Keratinocyte (primary cell): ENCODE data around the gene STAM2. TPM values are rescaled to one million over a fixed set of nuclear protein-coding genes. Genes with fewer than 3 reads are reported as not detected.

Experiments
- DNase-seq: peaks from one replicate; pipeline ENCODE4 v3.0.0-alpha.2; 2011; ENCODE audit warnings: low read depth, missing footprints, low spot score
- FAIRE-seq: peaks from 2 replicates; lab custom pipeline; 2011; peaks lifted over from hg19 to GRCh38; lab: Jason Lieb, UNC
- H2AFZ ChIP-seq: 2 replicates; pipeline ENCODE4 v1.6.0; 2012; ENCODE audit warnings: low read length, control low read depth, inconsistent platforms; ENCODE audit not compliant: control insufficient read depth
- H3K27ac ChIP-seq: 2 replicates; pipeline ENCODE4 v1.5.1; 2011; ENCODE audit warnings: low read length; ENCODE audit not compliant: control insufficient read depth, insufficient read depth
- H3K27me3 ChIP-seq: 3 replicates; pipeline ENCODE4 v1.6.0; 2011; ENCODE audit warnings: low read length; ENCODE audit not compliant: control insufficient read depth, insufficient read depth; ENCODE audit errors: extremely low read depth
- H3K36me3 ChIP-seq, 2 experiments: 2 replicates in 1 of 2; 3 replicates in 1 of 2; pipeline ENCODE4 v1.5.1; 2011; ENCODE audit warnings: low read length in 2 of 2, mild to moderate bottlenecking in 1 of 2; ENCODE audit not compliant: control insufficient read depth in 2 of 2, insufficient read depth in 2 of 2; ENCODE audit errors: extremely low read depth in 1 of 2
- H3K4me1 ChIP-seq: 3 replicates; pipeline ENCODE4 v1.5.1; 2011; ENCODE audit warnings: low read length; ENCODE audit not compliant: control insufficient read depth, insufficient read depth; ENCODE audit errors: extremely low read depth
- H3K4me2 ChIP-seq: 3 replicates; pipeline ENCODE4 v1.6.0; 2011; ENCODE audit warnings: low read depth, low read length; ENCODE audit not compliant: control insufficient read depth, insufficient read depth; ENCODE audit errors: extremely low read depth
- H3K4me3 ChIP-seq, 3 experiments: fragments of 200-600 bp in 1 of 3; sonication (generic) in 1 of 3; 2 replicates in 2 of 3; 3 replicates in 1 of 3; pipeline ENCODE4 v1.5.1; 2011 to 2016; ENCODE audit warnings: low read length in 3 of 3, mild to moderate bottlenecking in 3 of 3, control low read depth in 2 of 3, inconsistent platforms in 1 of 3, low read depth in 1 of 3, mixed read lengths in 1 of 3, mixed run types in 1 of 3, moderate library complexity in 1 of 3; ENCODE audit not compliant: control insufficient read depth in 2 of 3, insufficient read depth in 2 of 3; ENCODE audit errors: extremely low read depth in 1 of 3
- H3K79me2 ChIP-seq: 2 replicates; pipeline ENCODE4 v1.6.0; 2012; ENCODE audit warnings: low read length; ENCODE audit not compliant: control insufficient read depth, insufficient read depth
- H3K9ac ChIP-seq: 3 replicates; pipeline ENCODE4 v1.6.0; 2011; ENCODE audit warnings: low read length; ENCODE audit not compliant: control insufficient read depth, insufficient read depth; ENCODE audit errors: extremely low read depth
- H3K9me1 ChIP-seq: 3 replicates; pipeline ENCODE4 v1.6.0; 2011; ENCODE audit warnings: low read length; ENCODE audit not compliant: control insufficient read depth, insufficient read depth; ENCODE audit errors: extremely low read depth
- H3K9me3 ChIP-seq: 2 replicates; pipeline ENCODE4 v1.5.1; 2012; ENCODE audit warnings: low read depth, low read length; ENCODE audit not compliant: control insufficient read depth
- H4K20me1 ChIP-seq: 3 replicates; pipeline ENCODE4 v1.6.0; 2011; ENCODE audit warnings: low read length; ENCODE audit not compliant: control insufficient read depth, insufficient read depth; ENCODE audit errors: extremely low read depth
- CTCF ChIP-seq, 3 experiments: IDR thresholded peaks in 1 of 3; conservative IDR thresholded peaks in 1 of 3; optimal IDR thresholded peaks in 1 of 3; 2 replicates in 2 of 3; 3 replicates in 1 of 3; pipeline versions ENCODE3 to v1.5.1; 2011; ENCODE audit warnings: low read length in 3 of 3, mild to moderate bottlenecking in 3 of 3, moderate library complexity in 2 of 3, control low read depth in 1 of 3, inconsistent platforms in 1 of 3; ENCODE audit not compliant: insufficient read depth in 2 of 3; ENCODE audit errors: extremely low read depth in 1 of 3
- EZH2 ChIP-seq: IDR thresholded peaks from one replicate; pipeline ENCODE4 v1.6.1; 2012; ENCODE audit warnings: inconsistent platforms, mild to moderate bottlenecking, low read length, moderate library complexity
- dilution Hi-C: fragments of 300-500 bp; cut with MboI; formaldehyde crosslinking; loops from one replicate; pipeline ENCODE4 v1.7.0; 2020; ENCODE audit warnings: low sequenced_read_pairs; ENCODE audit not compliant: extremely low pct_ligation_motif_present
- polyA plus RNA-seq, 5 experiments: library from polyadenylated mRNA; depleted of rRNA in 3 of 5; stranded (reverse) in 3 of 5; stranded (forward) in 1 of 5; unstranded in 1 of 5; fragments of >200 nt; gene quantifications; 1 replicate in 1 of 5; 2 replicates in 3 of 5; 3 replicates in 1 of 5; pipeline versions ENCODE4 v1.2.1 to v1.2.3, GENCODE V29; 2011 to 2012; ENCODE audit warnings: missing spikeins in 2 of 5, low read depth in 1 of 5, low replicate concordance in 1 of 5

STAM2 gene
- polyA plus RNA-seq, 1 donor (not counting 4 experiments of a cell fraction or from before 2014, with no cell fraction given), result 20.7 TPM

GRCh38 chr2:152071092-152071491 is 104.5 kb downstream of the STAM2 start:
- no peak for FAIRE-seq
- H3K4me2 ChIP-seq, result no peak overlapping the region
- peaks cover 3% of the 10 kb centered on the region for H3K27me3 ChIP-seq
- TF ChIP-seq CTCF (optimal IDR thresholded peaks at IDR 0.05 in 1 of 3, IDR thresholded peaks at IDR 0.05 in 1 of 3, conservative IDR thresholded peaks at IDR 0.05 in 1 of 3; ENCODE audit: extremely low read depth in 1 of 3, insufficient read depth in 2 of 3, low read length in 3 of 3), result no peak
- TF ChIP-seq EZH2, result no peak
- no peak overlapping the region for H2AFZ ChIP-seq
- no peaks in the 10 kb centered on the region for H3K9me3 ChIP-seq
- no peak overlapping the region for H3K27ac ChIP-seq
- H3K36me3 ChIP-seq, result no peaks in the 10 kb centered on the region
- H3K79me2 ChIP-seq, result no peaks in the 10 kb centered on the region
- H3K9me1 ChIP-seq, result no peaks in the 10 kb centered on the region
- no peak for DNase-seq
- dilution Hi-C loops, result no loop called here
- H3K4me1 ChIP-seq, result peaks cover 4% of the 10 kb centered on the region
- no peak overlapping the region for H3K9ac ChIP-seq
- H3K4me3 ChIP-seq, result no peak overlapping the region
- H4K20me1 ChIP-seq, result no peaks in the 10 kb centered on the region

GRCh38 chr2:152068226-152068625 is 107.3 kb downstream of the STAM2 start:
- no peak overlapping the region for H3K4me2 ChIP-seq
- dilution Hi-C loops, result no loop called here
- no peaks in the 10 kb centered on the region for H3K9me1 ChIP-seq
- H3K9me3 ChIP-seq, result no peaks in the 10 kb centered on the region
- no peak overlapping the region for H3K9ac ChIP-seq
- H3K27ac ChIP-seq, result no peak overlapping the region
- no peak for FAIRE-seq
- no peaks in the 10 kb centered on the region for H3K79me2 ChIP-seq
- H3K27me3 ChIP-seq, result peaks cover 10% of the 10 kb centered on the region
- no peak overlapping the region for H2AFZ ChIP-seq
- no peak for TF ChIP-seq EZH2
- TF ChIP-seq CTCF (optimal IDR thresholded peaks at IDR 0.05 in 1 of 3, IDR thresholded peaks at IDR 0.05 in 1 of 3, conservative IDR thresholded peaks at IDR 0.05 in 1 of 3; ENCODE audit: extremely low read depth in 1 of 3, insufficient read depth in 2 of 3, low read length in 3 of 3), result no peak
- no peak overlapping the region for H3K4me3 ChIP-seq
- H3K36me3 ChIP-seq, result no peaks in the 10 kb centered on the region
- H4K20me1 ChIP-seq, result no peaks in the 10 kb centered on the region
- H3K4me1 ChIP-seq, result peaks cover 4% of the 10 kb centered on the region
- DNase-seq, result no peak
